GM04504 (cell line): ENCODE measurements around the gene ANTKMT.
A peak's percentile ranks its signal among the peaks of the same experiment; 100 is the strongest.

Experiments
- DNase-seq: peaks from one replicate; pipeline ENCODE4 v3.0.0-alpha.2; 2012; ENCODE audit warnings: low read depth

The ANTKMT gene, protein sequence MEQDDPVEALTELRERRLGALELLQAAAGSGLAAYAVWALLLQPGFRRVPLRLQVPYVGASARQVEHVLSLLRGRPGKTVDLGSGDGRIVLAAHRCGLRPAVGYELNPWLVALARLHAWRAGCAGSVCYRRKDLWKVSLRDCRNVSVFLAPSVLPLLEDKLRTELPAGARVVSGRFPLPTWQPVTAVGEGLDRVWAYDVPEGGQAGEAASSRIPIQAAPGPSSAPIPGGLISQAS

DNA sequence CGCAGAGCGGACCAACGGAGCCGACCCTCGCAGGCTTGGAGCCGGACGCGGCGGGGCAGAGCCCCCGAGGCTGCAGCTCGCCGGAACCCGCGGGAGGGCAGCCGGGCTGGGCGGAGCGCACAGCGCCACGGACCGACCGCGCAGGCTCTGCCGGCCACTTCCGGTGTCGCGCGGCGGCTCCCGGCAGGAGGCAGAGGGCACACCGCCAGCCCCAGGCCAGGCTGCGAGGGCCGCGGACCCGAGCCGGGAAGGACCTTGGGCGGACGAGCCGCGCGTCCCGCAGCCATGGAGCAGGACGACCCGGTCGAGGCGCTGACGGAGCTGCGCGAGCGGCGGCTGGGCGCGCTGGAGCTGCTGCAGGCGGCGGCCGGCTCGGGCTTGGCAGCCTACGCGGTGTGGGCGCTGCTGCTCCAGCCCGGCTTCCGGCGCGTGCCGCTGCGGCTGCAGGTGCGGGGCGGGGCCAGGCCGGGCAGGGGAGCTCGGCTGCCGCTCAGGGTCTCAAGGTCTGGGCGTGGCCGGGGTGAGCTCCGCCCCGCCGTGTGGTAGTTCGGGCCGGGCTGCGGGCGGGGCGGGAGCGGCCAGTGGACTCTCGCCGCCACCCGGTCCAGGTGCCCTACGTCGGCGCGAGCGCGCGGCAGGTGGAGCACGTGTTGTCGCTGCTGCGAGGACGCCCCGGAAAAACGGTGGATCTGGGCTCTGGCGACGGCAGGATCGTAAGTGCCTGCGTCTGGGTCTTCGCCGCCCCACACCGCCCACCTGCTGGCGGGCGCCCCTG, at the start of gene ANTKMT:
Gene ANTKMT (plus strand): TSS at position 157 of the 775 bp plus-strand sequence. CDS start 129 bp downstream, at position 286.
- no peak for DNase-seq

DNA sequence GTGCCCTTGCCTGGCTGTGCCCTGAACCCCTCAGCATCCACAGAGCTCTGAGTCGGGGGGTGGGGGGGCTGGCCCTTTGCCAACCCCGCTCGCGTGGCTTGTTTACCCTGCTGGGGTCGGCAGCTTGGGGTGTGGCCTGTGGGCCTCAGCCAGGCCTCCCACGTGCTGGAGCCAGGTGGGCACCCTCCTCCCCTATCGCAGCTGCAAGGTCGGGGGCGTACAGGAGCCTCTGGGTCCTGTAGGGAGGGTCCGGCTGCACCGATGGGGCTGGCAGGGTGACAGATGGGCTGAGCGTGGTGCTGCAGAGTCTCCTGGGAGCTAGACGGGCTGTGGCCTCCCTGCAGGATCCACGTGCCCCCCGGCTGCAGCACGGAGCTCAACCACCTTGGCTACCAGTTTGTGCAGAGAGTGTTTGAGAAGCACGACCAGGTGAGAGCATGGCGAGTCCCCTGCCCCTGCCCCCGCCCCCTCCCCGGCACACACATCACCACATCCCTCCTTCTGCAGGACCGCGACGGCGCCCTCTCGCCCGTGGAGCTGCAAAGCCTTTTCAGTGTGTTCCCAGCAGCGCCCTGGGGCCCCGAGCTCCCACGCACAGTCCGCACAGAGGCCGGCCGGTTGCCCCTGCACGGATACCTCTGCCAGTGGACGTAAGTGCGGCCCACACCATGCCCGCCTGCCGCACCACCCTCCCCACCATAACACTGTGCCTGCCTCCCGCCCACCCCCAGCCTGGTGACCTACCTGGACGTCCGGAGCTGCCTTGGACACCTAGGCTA, 49.4 kb upstream of the ANTKMT start:
- no peak for DNase-seq

DNA sequence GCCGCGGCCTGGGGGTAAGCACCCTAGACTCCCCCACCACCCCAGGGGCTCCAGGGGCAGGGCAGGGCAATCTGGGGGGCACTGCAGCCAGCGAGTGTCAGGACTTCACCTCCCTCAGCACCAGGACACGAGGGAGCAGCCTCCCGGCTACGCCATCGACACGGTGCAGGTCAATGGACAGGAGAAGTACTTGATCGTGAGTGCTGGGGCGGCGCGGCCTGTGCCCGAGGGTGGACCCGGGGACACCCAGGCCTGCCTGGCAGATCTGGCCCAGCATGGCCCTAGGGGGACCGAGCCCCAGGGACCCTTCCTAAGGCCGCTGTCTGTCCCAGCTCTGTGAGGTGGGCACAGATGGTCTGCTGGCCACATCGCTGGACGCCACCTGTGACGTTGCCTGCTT, 48.6 kb upstream of the ANTKMT start:
- DNase-seq = no peak

DNA sequence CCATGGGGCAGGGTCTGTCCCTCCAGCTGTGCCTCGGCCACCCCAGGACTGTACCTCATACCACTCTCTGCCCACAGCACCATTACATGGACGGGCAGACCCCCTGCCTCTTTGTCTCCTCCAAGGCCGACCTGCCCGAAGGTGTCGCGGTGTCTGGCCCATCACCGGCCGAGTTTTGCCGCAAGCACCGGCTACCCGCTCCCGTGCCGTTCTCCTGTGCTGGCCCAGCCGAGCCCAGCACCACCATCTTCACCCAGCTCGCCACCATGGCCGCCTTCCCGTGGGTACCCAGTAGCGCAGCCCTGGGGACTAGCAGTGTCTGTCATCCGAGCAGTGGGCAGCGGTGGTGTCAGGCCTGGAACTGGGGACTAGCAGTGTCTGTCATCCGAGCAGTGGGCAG, 48.1 kb upstream of the ANTKMT start:
- DNase-seq = no peak

DNA sequence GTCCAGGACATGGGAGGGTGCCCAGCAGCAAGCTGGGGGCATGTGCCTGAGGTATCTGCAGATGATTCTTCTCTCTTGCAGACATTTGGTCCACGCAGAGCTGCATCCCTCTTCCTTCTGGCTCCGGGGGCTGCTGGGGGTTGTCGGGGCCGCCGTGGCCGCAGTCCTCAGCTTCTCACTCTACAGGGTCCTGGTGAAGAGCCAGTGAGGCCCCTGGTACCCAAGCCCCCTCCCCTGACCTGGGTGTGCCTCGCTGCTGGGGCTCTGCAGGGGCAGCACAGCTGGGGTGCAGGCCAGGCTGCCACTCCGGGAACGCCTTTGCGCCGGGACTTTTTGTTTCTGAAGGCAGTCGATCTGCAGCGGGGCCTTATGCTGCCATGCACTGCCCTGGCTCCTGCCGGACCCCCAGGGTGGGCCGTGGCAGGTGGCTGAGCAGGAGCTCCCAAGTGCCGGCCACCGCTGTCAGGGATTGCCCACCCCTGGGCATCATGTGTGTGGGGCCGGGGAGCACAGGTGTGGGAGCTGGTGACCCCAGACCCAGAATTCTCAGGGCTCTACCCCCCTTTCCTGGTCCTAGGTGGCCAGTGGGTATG, 47.5 kb upstream of the ANTKMT start:
- DNase-seq = no peak

DNA sequence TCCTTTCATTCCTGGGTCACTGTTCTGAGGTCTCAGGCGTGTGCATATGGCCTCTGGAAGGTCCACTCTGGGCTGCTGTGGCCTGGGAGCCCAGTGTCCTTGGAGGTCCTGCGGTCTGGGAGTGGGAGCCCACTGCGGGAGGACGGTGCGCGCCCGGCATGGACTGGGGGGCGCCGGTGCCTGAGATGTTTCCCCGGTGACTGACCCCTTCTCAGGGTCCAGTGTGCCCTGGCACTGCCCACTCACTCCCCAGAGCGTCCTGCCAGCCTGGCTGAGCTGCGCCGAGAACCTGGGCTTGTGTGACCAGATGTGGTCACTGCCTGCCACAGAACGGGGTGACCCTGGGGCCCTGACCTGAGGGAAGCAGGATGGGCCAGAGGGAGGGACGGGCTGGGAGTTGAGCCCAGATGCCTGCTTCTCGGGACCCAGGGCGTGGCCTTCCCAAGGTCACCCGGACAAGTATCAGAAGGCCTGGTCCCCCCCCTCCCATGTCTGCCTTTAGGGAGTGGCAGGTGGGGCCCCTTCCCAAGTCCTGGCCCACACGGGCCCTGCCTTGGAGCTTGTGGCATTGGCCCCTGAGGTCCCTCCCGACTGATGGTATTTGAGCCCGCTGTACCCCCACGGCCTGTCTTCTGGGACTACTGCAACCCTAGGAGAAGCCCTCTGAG, 46.6 kb upstream of the ANTKMT start:
- DNase-seq = no peak

DNA sequence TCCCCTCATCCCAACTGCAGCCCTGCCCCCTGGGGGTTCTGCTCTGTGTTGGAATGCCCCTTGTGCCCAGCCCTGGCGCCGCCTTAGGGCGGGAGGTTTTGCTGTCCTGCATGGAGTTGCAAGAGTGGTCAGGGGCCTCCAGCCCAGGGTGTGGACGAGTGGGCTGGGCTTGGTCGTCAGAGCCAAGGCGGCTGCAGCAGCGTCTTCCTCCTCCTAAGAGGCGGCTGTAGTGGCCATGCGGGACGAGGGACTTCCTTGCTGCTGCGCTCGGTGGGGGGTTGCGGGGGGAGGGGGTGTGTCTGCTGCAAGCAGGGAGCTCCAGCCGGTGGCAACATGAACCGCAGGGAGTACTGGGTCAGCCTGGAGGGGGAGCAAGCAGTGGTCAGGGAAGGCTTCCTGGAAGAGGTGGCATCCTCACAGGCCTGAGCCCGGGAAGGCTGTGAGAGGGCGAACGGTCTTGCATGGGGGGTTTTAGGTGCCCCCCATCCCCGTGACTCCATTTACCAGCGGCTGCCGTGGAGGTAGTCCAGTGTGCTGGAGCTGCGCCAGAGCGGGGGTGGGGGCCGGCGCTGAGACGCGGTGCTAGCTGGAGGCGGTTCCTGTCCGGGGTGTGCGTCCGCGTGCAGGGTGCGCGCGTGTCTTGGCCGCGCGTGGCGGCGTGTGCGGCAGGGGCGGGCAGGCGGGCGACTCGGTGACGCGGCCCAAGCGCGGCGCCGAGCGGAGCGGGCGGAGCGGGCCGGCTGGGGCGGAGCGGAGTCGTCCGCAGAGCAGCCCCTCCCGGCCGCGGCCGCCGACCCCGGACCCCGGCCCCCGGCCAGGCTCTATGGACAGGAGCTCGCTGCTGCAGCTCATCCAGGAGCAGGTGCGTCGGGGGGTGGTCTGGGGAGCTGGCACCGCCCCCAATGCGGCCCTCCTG, 45.7 kb upstream of the ANTKMT start, which contains the start of gene RHBDL1:
Gene RHBDL1 (plus strand): TSS at position 704 of the 916 bp plus-strand sequence. CDS start 120 bp downstream, at position 824.
- no peak for DNase-seq

DNA sequence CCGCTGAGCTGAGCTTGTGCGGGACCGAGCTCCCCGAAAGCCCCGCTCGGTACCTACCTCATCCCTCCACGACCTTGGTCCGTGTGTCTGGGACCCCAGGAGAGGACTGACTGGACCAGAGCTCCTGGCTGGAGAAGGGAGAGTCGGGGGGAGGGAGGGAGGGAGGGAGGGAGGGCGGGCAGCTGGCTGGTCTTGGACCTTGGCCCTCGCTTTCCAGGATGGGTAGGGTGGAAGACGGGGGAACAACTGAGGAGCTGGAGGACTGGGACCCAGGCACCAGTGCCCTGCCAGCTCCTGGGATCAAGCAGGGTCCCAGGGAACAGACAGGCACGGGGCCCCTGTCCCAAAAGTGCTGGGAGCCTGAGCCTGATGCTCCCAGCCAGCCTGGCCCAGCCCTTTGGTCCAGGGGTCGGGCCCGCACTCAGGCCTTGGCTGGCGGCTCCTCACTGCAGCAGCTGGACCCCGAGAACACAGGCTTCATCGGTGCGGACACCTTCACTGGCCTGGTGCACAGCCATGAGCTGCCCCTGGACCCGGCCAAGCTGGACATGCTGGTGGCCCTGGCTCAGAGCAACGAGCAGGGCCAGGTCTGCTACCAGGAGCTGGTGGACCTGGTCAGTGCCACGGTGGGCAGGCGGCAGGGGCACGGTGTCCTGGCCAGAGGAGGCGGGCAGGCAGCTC, 44.9 kb upstream of the ANTKMT start:
- no peak for DNase-seq

DNA sequence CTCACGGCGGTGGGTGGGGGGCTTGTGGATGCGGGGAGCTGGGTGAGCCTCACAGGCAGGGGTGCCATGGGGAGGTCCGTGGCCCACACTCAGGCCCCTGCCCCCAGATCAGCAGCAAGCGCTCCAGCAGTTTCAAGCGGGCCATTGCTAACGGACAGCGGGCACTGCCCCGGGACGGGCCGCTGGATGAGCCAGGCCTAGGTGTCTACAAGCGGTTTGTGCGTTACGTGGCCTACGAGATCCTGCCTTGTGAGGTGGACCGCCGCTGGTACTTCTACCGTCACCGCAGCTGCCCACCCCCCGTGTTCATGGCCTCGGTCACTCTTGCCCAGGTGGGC, 44.4 kb upstream of the ANTKMT start:
- no peak for DNase-seq

DNA sequence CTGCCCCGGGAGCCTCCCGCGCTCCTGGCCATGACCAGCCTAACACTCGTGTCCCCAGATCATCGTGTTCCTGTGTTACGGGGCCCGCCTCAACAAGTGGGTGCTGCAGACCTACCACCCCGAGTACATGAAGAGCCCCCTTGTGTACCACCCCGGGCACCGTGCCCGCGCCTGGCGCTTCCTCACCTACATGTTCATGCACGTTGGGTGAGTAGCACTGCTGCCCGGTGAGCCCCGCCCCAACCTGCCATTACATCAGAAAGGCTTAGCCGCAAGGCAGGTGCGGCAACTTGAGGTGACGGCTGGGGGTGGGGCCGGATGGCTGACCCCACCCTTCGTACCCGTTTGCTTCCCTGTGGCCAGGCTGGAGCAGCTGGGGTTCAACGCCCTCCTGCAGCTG, 44.0 kb upstream of the ANTKMT start:
- no peak for DNase-seq

DNA sequence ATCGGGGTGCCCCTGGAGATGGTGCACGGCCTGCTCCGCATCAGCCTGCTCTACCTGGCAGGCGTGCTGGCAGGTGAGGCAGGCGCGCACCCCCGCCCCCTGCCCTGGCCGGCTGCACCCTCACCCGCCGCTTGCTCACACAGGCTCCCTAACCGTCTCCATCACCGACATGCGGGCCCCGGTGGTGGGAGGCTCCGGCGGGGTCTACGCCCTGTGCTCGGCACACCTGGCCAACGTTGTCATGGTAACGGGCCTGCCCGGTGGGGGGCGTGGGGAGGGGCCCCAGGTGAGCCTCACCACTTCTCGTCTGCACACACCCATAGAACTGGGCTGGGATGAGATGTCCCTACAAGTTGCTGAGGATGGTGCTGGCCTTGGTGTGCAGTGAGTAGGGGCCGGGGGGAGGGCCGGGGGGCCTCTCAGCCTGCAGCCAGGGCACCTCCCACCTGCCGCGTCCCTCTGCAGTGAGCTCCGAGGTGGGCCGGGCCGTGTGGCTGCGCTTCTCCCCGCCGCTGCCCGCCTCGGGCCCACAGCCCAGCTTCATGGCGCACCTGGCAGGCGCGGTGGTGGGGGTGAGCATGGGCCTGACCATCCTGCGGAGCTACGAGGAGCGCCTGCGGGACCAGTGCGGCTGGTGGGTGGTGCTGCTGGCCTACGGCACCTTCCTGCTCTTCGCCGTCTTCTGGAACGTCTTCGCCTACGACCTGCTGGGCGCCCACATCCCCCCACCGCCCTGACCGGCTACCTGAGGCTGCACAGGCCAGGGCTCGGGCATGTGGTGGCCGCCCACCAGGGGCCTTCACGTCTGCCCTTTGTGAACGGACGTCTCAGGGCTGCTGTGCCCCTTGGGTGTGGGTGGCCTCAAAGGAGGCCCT, 43.4 kb upstream of the ANTKMT start:
- DNase-seq = no peak

DNA sequence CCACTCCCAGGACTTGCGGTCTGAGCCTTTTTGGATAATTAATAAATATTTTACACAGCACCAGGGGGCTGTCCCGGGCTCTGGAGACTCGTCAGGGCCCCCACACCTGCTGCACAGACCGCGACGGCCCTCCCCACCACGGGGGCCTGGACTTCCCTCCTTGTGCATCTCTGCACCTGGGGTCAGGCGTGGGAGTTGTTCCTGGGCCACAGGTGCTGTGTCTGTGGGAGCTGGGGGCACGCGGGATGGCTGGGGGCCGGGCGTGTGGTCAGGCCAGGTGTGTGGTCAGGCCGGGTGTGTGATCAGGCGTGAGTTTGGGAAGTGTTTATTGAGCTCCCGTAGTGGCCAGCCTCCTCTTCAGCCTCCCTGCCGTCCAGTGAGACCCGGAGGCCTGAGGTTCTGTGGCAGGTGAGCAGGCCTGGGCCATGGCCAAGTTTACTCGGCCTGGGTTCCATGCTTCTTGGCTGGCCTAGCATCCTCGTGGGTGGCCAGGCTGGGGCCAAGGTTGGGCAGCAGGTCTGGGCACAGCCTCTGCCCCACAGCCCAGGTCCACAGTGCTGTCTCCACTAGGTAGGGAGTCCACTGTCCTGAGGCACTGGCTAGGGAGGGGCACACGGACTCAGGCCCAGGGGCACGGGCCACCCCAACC, 42.6 kb upstream of the ANTKMT start:
- no peak for DNase-seq

DNA sequence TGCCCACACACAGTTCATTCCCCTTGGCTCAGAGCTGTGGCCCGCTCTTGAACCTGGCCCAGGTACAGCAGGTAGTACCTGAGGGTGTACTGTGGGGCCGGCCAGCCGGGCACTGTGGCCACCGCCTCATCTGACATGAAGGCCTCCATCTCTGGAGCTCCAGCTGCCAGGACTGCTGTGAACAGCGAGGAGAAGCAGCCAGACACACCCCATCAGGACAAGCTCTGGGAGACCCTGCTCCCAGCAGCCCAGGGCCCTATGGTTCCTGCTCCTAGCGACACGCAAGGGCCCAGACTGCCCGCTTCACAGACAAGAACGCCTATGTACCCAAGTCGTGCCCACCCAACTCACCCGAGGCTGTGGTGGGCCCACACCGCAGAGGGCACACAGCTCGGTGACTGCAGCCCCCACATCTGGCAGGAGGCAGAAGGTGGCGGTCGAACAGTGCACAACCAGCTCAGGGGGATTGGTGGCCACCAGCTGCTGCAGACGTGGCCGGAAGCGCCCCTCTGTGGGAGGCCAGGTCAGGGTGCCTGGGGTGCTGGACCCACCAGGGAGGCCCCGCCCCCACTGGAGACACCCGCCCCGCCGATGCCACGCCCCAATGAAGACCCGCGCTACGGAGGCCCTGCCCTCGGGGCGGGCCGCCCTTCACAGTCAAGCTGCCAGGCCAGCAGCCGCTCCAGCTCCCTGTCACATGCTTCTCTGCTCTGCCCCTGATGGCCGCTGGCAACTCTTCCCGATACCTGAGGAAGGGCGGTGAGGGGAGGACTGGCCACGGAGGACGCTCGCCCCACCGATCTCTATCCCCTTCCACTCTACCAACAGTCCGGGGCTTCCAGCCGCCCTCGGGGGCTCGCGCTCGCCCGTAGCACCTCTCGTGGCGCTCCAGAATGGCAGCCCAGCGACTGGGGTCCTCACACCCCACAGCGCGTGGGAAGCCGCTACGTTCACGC, 41.8 kb upstream of the ANTKMT start:
- DNase-seq = no peak

DNA sequence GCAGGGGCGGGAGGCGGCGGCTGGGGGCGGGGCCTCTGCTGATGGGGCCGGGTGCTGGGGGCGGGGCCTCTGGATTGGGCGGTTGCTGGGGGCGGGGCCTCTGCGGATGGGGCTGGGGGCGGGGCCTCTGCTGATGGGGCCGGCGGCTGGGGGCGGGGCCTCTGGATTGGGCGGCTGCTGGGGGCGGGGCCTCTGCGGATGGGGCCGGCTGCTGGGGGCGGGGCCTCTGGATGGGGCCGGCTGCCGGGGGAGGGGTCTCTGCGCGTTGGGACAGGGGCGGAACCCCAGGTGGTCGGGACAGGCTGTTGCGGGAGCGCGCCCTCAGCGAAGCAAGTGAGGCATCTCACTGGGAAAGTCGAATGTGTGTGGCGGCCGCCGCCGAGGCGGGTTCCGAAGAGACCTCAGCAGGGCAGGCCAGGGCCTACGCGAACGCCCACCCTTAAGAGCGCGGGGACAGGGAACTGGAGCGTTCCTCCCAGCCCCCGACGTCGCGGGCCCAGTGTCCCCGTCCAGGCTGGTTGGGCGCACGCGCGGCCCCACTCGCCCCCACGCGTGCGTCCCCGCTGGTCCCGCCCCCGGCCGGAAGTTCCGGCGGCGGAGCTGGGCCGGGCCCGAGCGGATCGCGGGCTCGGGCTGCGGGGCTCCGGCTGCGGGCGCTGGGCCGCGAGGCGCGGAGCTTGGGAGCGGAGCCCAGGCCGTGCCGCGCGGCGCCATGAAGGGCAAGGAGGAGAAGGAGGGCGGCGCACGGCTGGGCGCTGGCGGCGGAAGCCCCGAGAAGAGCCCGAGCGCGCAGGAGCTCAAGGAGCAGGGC, 40.9 kb upstream of the ANTKMT start, which contains the start of gene STUB1:
Gene STUB1 (plus strand): TSS at position 597 of the 811 bp plus-strand sequence. CDS start 116 bp downstream, at position 713.
- peak; percentile 70 for DNase-seq

DNA sequence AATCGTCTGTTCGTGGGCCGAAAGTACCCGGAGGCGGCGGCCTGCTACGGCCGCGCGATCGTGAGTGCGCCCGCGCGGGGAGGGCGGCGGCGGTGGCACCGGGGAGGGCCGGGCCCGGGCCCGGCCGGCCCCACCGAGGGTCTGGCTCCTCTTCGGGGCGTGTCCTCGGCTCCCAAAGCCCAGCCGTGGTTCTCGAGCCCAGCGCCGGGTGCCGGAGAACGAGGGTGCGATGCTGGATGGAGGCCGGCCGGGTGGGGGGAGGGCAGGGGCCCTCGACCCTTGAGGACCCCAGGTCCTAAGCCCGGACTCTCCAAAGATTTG, 40.4 kb upstream of the ANTKMT start:
- no peak for DNase-seq

DNA sequence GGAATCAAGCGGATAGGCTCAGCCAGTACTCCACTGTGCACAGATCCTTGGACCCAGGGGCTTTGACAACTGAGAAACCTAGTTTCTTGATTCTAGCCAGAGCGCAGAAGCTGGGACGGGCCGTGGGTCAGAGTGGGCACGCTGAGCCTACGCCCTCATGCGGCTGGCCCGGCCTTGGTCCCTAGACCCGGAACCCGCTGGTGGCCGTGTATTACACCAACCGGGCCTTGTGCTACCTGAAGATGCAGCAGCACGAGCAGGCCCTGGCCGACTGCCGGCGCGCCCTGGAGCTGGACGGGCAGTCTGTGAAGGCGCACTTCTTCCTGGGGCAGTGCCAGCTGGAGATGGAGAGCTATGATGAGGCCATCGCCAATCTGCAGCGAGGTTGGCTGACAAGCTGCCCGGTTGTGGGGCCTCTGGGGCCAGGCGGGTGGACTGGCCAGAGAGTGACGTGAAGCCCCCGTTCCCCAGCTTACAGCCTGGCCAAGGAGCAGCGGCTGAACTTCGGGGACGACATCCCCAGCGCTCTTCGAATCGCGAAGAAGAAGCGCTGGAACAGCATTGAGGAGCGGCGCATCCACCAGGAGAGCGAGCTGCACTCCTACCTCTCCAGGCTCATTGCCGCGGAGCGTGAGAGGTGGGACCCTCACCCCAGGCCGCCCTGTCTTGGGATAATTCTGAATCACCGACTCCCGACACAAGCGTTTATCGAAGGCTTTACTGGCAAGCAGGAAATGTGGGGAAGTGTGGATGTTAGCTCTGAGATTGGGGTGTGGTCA, 39.8 kb upstream of the ANTKMT start:
- DNase-seq = no peak
